ENCODE measurements around the gene EXOC4. TPM values are rescaled to one million over a fixed set of nuclear protein-coding genes. Genes with fewer than 3 reads are reported as not detected.
A peak's percentile ranks its signal among the peaks of the same experiment; 100 is the strongest.

Gene EXOC4
- polyA plus RNA-seq, 2 donors = 11.1 to 19.0 TPM

DNA sequence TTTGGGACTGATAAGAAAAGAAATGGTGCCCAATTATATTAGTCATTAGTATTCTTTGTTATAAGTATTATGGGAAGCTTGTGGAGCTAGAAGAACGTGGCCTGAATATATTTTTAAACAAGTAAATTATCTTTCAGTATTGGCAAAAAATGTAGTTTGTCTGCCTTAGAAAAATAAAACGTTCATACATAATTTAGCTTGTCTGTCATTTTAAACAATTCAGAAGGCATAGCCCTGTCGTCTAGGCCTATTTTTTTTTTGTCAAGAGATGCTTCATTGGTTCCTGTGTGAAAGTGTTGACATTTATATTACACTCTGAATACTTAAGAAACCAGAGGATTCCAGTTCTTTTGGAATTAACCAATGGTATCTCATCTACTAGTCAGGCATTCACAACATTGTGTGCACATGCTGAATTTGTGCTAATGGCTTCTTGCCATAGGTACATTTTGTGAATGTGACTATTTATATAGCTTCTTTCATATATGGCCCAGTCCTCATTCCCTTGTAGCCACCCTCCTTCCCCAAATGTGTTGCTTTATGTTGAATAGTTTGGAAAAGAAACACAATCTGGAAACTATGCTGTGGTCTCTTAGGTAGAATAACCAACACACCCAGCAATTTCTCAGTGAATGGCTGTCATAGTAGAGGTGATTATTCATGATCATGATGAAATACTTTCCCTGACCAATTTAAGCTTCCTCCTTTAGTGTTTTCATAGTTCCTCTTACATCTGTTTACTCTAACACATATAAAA, 435.8 kb downstream of the EXOC4 start:
- no peaks in the 10 kb centered on the region for H3K4me1 ChIP-seq (ENCODE audit: control insufficient read depth in 2 of 2, insufficient read depth in 2 of 2, low read length in 1 of 2)
- 48 to 60% methylated on average over 3 of the region's 3 CpGs for WGBS, 2 donors
- no peaks in the 10 kb centered on the region for H3K36me3 ChIP-seq (ENCODE audit: control insufficient read depth in 2 of 2, insufficient read depth in 2 of 2, low read length in 1 of 2)
- H3K27me3 ChIP-seq (ENCODE audit: control insufficient read depth in 1 of 2, insufficient read depth in 2 of 2, low read length in 2 of 2) = no peaks in the 10 kb centered on the region
- no peak overlapping the region for H3K4me3 ChIP-seq (ENCODE audit: low read depth in 1 of 2, low read length in 2 of 2)
- no peaks in the 10 kb centered on the region for H3K9me3 ChIP-seq (ENCODE audit: control insufficient read depth in 2 of 2, insufficient read depth in 1 of 2, low read depth in 1 of 2, low read length in 1 of 2)
- peak overlapping the region in 1 of 2 donors; percentile 49 for H3K27ac ChIP-seq (ENCODE audit: low read depth in 2 of 2, low read length in 1 of 2)

DNA sequence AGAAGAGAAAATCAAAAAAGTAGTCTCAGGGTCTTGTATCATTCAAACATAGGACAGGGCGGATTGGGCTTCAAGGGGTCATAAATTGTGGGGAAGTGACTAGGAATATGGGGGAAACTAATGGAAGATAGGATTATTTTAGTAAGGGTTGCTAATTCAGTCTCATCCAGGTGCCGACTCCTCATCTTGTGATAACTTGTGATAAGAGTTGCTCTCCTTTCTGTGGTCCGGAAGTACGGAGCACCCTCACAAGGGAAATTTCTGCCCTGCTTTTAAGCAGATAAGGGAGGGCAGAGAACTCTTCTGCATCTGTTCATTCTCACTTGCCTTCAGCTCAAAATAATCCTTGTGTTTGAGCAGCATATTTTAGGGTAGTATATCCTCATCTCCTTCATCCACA, 437.9 kb downstream of the EXOC4 start:
- no peak overlapping the region for H3K4me3 ChIP-seq (ENCODE audit: low read depth in 1 of 2, low read length in 2 of 2)
- H3K4me1 ChIP-seq (ENCODE audit: control insufficient read depth in 2 of 2, insufficient read depth in 2 of 2, low read length in 1 of 2) = no peaks in the 10 kb centered on the region
- 95 to 97% methylated on average over 4 of the region's 4 CpGs for WGBS, 2 donors
- H3K27ac ChIP-seq (ENCODE audit: low read depth in 2 of 2, low read length in 1 of 2) = no peak overlapping the region
- no peaks in the 10 kb centered on the region for H3K36me3 ChIP-seq (ENCODE audit: control insufficient read depth in 2 of 2, insufficient read depth in 2 of 2, low read length in 1 of 2)
- H3K9me3 ChIP-seq (ENCODE audit: control insufficient read depth in 2 of 2, insufficient read depth in 1 of 2, low read depth in 1 of 2, low read length in 1 of 2) = no peaks in the 10 kb centered on the region
- H3K27me3 ChIP-seq (ENCODE audit: control insufficient read depth in 1 of 2, insufficient read depth in 2 of 2, low read length in 2 of 2) = no peaks in the 10 kb centered on the region

DNA sequence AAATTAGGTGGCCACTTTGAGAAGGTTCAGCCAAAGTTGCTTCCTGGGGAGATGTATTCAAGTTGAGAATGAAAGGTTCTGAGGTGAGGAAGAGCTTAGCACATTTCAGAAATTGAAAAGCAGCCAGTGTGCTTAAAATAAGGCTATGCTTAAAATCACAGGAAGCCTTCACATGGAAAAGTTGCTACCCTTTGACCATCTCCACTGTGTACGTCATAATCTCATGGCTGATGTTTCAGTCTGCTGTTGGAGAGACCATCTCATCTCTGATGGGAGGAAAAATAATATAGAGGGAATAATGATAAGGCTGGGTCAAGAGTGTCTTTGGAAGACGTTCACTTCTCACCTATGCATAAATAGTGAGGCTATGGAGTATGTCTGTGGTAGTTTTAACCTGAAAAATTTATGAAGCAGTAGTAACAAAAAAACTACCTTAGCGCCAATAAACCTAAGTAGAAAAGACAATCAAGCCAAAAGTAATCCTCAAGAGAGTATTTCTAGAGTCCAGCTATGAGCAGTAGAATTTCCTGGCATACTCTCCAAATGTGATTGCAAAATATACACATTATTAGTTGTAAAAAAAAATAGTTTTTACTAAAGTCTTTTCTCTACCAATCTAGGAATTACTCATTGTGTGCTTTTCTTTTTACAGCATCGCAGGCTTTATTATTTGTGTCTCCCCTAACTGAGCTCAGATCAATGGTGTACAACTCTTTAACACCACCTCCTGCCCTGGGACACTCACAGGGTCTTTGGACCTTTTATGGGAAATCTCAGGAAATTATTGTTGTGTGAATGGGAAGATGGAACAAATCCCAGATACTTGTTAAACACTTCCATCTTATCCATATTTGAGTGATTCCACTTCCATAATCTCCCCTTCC, 439.1 kb downstream of the EXOC4 start:
- Histone ChIP-seq H3K27ac (ENCODE audit: low read depth in 2 of 2, low read length in 1 of 2) (no peak overlapping the region), H3K27me3 (ENCODE audit: control insufficient read depth in 1 of 2, insufficient read depth in 2 of 2, low read length in 2 of 2) (no peaks in the 10 kb centered on the region), H3K4me1 (ENCODE audit: control insufficient read depth in 2 of 2, insufficient read depth in 2 of 2, low read length in 1 of 2) (no peaks in the 10 kb centered on the region), H3K4me3 (ENCODE audit: low read depth in 1 of 2, low read length in 2 of 2) (no peak overlapping the region), H3K9me3 (ENCODE audit: control insufficient read depth in 2 of 2, insufficient read depth in 1 of 2, low read depth in 1 of 2, low read length in 1 of 2) (no peaks in the 10 kb centered on the region), H3K36me3 (ENCODE audit: control insufficient read depth in 2 of 2, insufficient read depth in 2 of 2, low read length in 1 of 2) (no peaks in the 10 kb centered on the region)
- 77 to 87% methylated on average over 4 of the region's 4 CpGs for WGBS, 2 donors

DNA sequence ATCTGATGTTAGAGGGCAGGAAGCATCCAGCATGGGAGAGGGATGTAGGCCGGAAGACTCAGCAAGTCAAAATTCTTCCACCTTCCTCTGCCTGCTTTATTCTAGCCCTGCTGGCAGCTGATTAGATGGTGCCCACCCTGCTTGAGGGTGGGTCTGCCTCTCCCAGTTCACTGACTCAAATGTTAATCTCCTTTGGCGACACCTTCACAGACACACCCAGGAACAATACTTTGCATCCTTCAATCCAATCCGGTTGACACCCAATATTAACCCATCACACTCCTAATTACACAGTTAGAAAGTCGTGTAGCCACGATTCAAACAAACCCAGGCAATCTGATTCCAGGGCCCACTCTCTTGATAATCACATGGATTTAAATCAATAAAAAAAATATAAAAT, 440.4 kb downstream of the EXOC4 start:
- 72 to 74% methylated on average over 5 of the region's 5 CpGs for WGBS, 2 donors
- H3K9me3 ChIP-seq (ENCODE audit: control insufficient read depth in 2 of 2, insufficient read depth in 1 of 2, low read depth in 1 of 2, low read length in 1 of 2) = no peaks in the 10 kb centered on the region
- no peaks in the 10 kb centered on the region for H3K4me1 ChIP-seq (ENCODE audit: control insufficient read depth in 2 of 2, insufficient read depth in 2 of 2, low read length in 1 of 2)
- H3K27ac ChIP-seq (ENCODE audit: low read depth in 2 of 2, low read length in 1 of 2) = no peak overlapping the region
- no peak overlapping the region for H3K4me3 ChIP-seq (ENCODE audit: low read depth in 1 of 2, low read length in 2 of 2)
- no peaks in the 10 kb centered on the region for H3K27me3 ChIP-seq (ENCODE audit: control insufficient read depth in 1 of 2, insufficient read depth in 2 of 2, low read length in 2 of 2)
- H3K36me3 ChIP-seq (ENCODE audit: control insufficient read depth in 2 of 2, insufficient read depth in 2 of 2, low read length in 1 of 2) = no peaks in the 10 kb centered on the region

DNA sequence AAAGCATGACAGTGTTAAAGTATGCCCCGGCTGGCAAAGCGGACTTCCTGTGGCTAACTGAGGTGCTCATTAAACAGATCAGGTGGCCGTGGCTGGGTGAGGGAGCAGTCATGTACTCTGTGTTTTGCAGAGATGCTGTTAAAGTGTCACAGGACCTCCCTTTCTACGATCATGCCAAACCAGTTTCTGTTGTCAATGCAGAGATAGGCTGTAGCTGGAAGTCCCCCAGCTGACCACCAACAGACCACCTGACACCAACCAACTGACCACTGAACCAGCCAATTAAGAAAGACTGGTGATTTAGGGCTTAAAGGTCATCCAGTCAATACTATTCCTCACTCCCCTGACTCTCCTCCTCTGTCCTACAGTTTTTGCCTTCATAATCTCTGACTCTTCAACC, 443.2 kb downstream of the EXOC4 start:
- Histone ChIP-seq H3K27ac (ENCODE audit: low read depth in 2 of 2, low read length in 1 of 2) (no peak overlapping the region), H3K36me3 (ENCODE audit: control insufficient read depth in 2 of 2, insufficient read depth in 2 of 2, low read length in 1 of 2) (no peaks in the 10 kb centered on the region), H3K4me3 (ENCODE audit: low read depth in 1 of 2, low read length in 2 of 2) (no peak overlapping the region), H3K4me1 (ENCODE audit: control insufficient read depth in 2 of 2, insufficient read depth in 2 of 2, low read length in 1 of 2) (no peaks in the 10 kb centered on the region), H3K27me3 (ENCODE audit: control insufficient read depth in 1 of 2, insufficient read depth in 2 of 2, low read length in 2 of 2) (no peaks in the 10 kb centered on the region), H3K9me3 (ENCODE audit: control insufficient read depth in 2 of 2, insufficient read depth in 1 of 2, low read depth in 1 of 2, low read length in 1 of 2) (no peaks in the 10 kb centered on the region)
- 90% methylated on average over 4 of the region's 4 CpGs for WGBS, 2 donors

DNA sequence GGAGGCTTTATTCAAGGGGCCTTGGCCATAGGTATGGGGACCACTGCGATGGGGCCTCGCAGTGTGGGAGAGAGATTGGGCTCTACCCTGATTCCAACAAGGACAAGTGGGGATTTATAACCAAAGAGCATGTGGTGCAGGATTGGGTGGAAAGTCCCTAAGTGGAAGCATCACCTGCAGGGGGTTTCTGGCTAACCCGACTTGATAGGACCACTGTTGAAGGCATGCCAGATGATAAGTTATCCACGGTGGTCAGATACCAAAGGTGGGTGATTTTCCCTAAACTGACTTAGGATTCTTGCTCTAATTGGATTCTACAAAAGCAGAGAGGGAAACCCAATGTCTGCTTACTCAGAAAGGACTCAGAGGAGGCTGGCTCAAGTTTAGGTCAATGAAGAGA, 444.7 kb downstream of the EXOC4 start:
- H3K36me3 ChIP-seq (ENCODE audit: control insufficient read depth in 2 of 2, insufficient read depth in 2 of 2, low read length in 1 of 2) = no peaks in the 10 kb centered on the region
- no peaks in the 10 kb centered on the region for H3K4me1 ChIP-seq (ENCODE audit: control insufficient read depth in 2 of 2, insufficient read depth in 2 of 2, low read length in 1 of 2)
- no peak overlapping the region for H3K27ac ChIP-seq (ENCODE audit: low read depth in 2 of 2, low read length in 1 of 2)
- H3K9me3 ChIP-seq (ENCODE audit: control insufficient read depth in 2 of 2, insufficient read depth in 1 of 2, low read depth in 1 of 2, low read length in 1 of 2) = no peaks in the 10 kb centered on the region
- H3K27me3 ChIP-seq (ENCODE audit: control insufficient read depth in 1 of 2, insufficient read depth in 2 of 2, low read length in 2 of 2) = no peaks in the 10 kb centered on the region
- WGBS, 2 donors = 93 to 95% methylated on average over 4 of the region's 4 CpGs
- no peak overlapping the region for H3K4me3 ChIP-seq (ENCODE audit: low read depth in 1 of 2, low read length in 2 of 2)

DNA sequence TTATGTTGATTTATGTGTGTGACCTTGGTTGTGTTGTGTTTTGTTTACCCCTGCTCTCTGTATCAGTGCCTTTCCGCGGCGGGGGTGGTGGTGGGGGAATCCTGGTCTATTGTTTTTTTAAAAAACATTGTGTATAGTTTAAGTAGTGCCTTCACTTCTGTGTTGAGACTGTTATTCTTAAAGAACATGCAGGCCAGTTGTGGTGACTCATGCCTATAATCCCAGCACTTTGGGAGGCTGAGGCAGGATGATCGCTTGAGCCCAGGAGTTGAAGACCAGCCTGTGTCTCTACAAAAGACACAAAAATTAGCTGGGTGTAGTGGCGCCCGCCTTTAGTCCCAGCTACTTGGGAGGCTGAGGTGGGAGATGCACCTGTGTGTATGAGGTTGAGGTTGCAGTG, 445.2 kb downstream of the EXOC4 start:
- Histone ChIP-seq H3K4me3 (ENCODE audit: low read depth in 1 of 2, low read length in 2 of 2) (no peak overlapping the region), H3K4me1 (ENCODE audit: control insufficient read depth in 2 of 2, insufficient read depth in 2 of 2, low read length in 1 of 2) (no peaks in the 10 kb centered on the region), H3K27me3 (ENCODE audit: control insufficient read depth in 1 of 2, insufficient read depth in 2 of 2, low read length in 2 of 2) (no peaks in the 10 kb centered on the region), H3K36me3 (ENCODE audit: control insufficient read depth in 2 of 2, insufficient read depth in 2 of 2, low read length in 1 of 2) (no peaks in the 10 kb centered on the region), H3K9me3 (ENCODE audit: control insufficient read depth in 2 of 2, insufficient read depth in 1 of 2, low read depth in 1 of 2, low read length in 1 of 2) (no peaks in the 10 kb centered on the region), H3K27ac (ENCODE audit: low read depth in 2 of 2, low read length in 1 of 2) (no peak overlapping the region)
- 90 to 92% methylated on average over 6 of the region's 6 CpGs for WGBS, 2 donors

DNA sequence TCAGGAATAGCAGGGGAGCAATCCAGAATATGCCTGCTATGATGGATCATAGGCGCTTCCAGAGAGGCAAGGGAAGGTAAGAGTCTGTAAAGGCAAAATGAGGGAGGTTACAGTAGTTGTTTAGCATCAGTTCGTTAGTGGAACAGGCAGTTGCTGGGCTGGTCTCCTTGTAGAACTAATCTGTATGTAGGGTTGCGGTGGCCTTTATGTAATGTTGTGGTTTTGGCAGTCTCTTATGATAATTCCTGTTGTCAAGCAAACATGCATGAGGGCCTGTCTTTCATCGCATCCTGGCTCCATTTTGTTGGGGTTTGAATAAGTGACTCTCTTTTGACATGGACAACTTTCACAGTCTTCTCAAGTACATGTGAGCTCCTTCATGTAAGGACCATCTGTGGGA, 446.5 kb downstream of the EXOC4 start:
- no peaks in the 10 kb centered on the region for H3K4me1 ChIP-seq (ENCODE audit: control insufficient read depth in 2 of 2, insufficient read depth in 2 of 2, low read length in 1 of 2)
- H3K27ac ChIP-seq (ENCODE audit: low read depth in 2 of 2, low read length in 1 of 2) = no peak overlapping the region
- no peaks in the 10 kb centered on the region for H3K9me3 ChIP-seq (ENCODE audit: control insufficient read depth in 2 of 2, insufficient read depth in 1 of 2, low read depth in 1 of 2, low read length in 1 of 2)
- no peaks in the 10 kb centered on the region for H3K27me3 ChIP-seq (ENCODE audit: control insufficient read depth in 1 of 2, insufficient read depth in 2 of 2, low read length in 2 of 2)
- no peaks in the 10 kb centered on the region for H3K36me3 ChIP-seq (ENCODE audit: control insufficient read depth in 2 of 2, insufficient read depth in 2 of 2, low read length in 1 of 2)
- no peak overlapping the region for H3K4me3 ChIP-seq (ENCODE audit: low read depth in 1 of 2, low read length in 2 of 2)
- WGBS, 2 donors = 83 to 87% methylated on average over 4 of the region's 4 CpGs

DNA sequence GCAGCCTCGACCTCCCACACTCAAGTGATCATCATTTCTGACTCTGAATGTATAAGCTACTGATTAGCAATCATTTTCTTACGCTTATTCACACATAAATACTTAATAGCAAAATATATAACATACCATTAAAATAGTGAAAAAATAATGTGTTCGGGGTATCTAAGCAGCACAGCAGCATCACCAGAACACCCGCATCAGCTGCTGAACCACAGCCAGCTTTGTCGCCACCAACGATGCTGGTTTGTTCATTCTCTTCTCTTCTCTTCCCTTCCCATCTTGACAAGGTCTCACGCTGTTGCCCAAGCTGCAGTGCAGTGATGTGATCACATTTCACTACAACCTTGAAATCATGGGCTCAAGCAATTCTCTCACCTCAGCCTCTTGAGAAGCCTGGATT, 449.2 kb downstream of the EXOC4 start:
- no peaks in the 10 kb centered on the region for H3K27me3 ChIP-seq (ENCODE audit: control insufficient read depth in 1 of 2, insufficient read depth in 2 of 2, low read length in 2 of 2)
- H3K4me3 ChIP-seq (ENCODE audit: low read depth in 1 of 2, low read length in 2 of 2) = no peak overlapping the region
- no peaks in the 10 kb centered on the region for H3K9me3 ChIP-seq (ENCODE audit: control insufficient read depth in 2 of 2, insufficient read depth in 1 of 2, low read depth in 1 of 2, low read length in 1 of 2)
- no peak overlapping the region for H3K27ac ChIP-seq (ENCODE audit: low read depth in 2 of 2, low read length in 1 of 2)
- H3K36me3 ChIP-seq (ENCODE audit: control insufficient read depth in 2 of 2, insufficient read depth in 2 of 2, low read length in 1 of 2) = no peaks in the 10 kb centered on the region
- no peaks in the 10 kb centered on the region for H3K4me1 ChIP-seq (ENCODE audit: control insufficient read depth in 2 of 2, insufficient read depth in 2 of 2, low read length in 1 of 2)
- WGBS, 2 donors = 76 to 80% methylated on average over 6 to 7 of the region's 7 CpGs
